NCI-H446 treated with DMSO at 0.1 percent for 48 hours (cell line): ENCODE measurements around the gene PRR20E.
"Not testable (repeated sequence)": the region's sequence is repeated elsewhere in the genome, so short reads cannot be mapped to it uniquely, and the experiment has no call there.

Experiments used
- DNase-seq: peaks from one replicate; lab custom pipeline; 2025; lab: John Stamatoyannopoulos, UW

Gene PRR20E

GRCh38 chr13:57166897-57167296 is at the start of gene PRR20E:
TSS of gene PRR20E (plus strand) at chr13:57167197. CDS start at chr13:57167584, 387 bp downstream.
- DNase-seq = not testable (repeated sequence)

GRCh38 chr13:57123681-57124080 is 43.3 kb upstream of the PRR20E start:
- DNase-seq = peak; percentile 92

- no peak for DNase-seq
Measured at GRCh38 chr13:57128909-57129308, 38.1 kb upstream of the PRR20E start.

- no peak for DNase-seq
Measured at GRCh38 chr13:57136093-57136492, 30.9 kb upstream of the PRR20E start.

- no peak for DNase-seq
Measured at GRCh38 chr13:57137585-57137984, 29.4 kb upstream of the PRR20E start.

GRCh38 chr13:57138988-57139387 is 28.0 kb upstream of the PRR20E start:
- no peak for DNase-seq

- DNase-seq = not testable (repeated sequence)
Measured at GRCh38 chr13:57139781-57140180, 27.2 kb upstream of the PRR20E start.

- not testable (repeated sequence) for DNase-seq
Measured at GRCh38 chr13:57140235-57140968, 26.6 kb upstream of the PRR20E start, which contains the start of gene PRR20A. TSS of gene PRR20A (plus strand) at chr13:57140918. CDS start at chr13:57141305, 387 bp downstream.

GRCh38 chr13:57147188-57147587 is 19.8 kb upstream of the PRR20E start, which contains the start of gene PRR20B:
TSS of gene PRR20B (plus strand) at chr13:57147488. CDS start at chr13:57147875, 387 bp downstream.
- DNase-seq = not testable (repeated sequence)

GRCh38 chr13:57148106-57148505 is 18.9 kb upstream of the PRR20E start:
- not testable (repeated sequence) for DNase-seq

GRCh38 chr13:57153761-57154160 is 13.2 kb upstream of the PRR20E start, which contains the start of gene PRR20C:
TSS of gene PRR20C (plus strand) at chr13:57154061. CDS start at chr13:57154448, 387 bp downstream.
- not testable (repeated sequence) for DNase-seq

GRCh38 chr13:57160332-57160731 is 6.7 kb upstream of the PRR20E start, which contains the start of gene PRR20D:
TSS of gene PRR20D (plus strand) at chr13:57160632. CDS start at chr13:57161019, 387 bp downstream.
- DNase-seq = not testable (repeated sequence)

- no peak for DNase-seq
Measured at GRCh38 chr13:57191667-57192066, 24.7 kb downstream of the PRR20E start.

- no peak for DNase-seq
Measured at GRCh38 chr13:57212989-57213388, 46.0 kb downstream of the PRR20E start.
